Keratinocyte (primary cell): ENCODE measurements around the gene ZBTB7A.

ENCODE experiments used
- CTCF ChIP-seq, 3 experiments: IDR thresholded peaks in 1 of 3; conservative IDR thresholded peaks in 1 of 3; optimal IDR thresholded peaks in 1 of 3; 2 replicates in 2 of 3; 3 replicates in 1 of 3; pipeline versions ENCODE3 to v1.5.1; 2011; ENCODE audit warnings: low read length in 3 of 3, mild to moderate bottlenecking in 3 of 3, moderate library complexity in 2 of 3, control low read depth in 1 of 3, inconsistent platforms in 1 of 3; ENCODE audit not compliant: insufficient read depth in 2 of 3; ENCODE audit errors: extremely low read depth in 1 of 3
- EZH2 ChIP-seq: IDR thresholded peaks from one replicate; pipeline ENCODE4 v1.6.1; 2012; ENCODE audit warnings: inconsistent platforms, mild to moderate bottlenecking, low read length, moderate library complexity

GRCh38 chr19:4094761-4095487 lies 28.2 kb upstream of the ZBTB7A start:
- TF ChIP-seq EZH2 (no peak), CTCF (optimal IDR thresholded peaks at IDR 0.05 in 1 of 3, IDR thresholded peaks at IDR 0.05 in 1 of 3, conservative IDR thresholded peaks at IDR 0.05 in 1 of 3; ENCODE audit: extremely low read depth in 1 of 3, insufficient read depth in 2 of 3, low read length in 3 of 3) (no peak)
